OCI-LY1 (cell line): ENCODE data around the gene SLC5A3.
A peak's percentile ranks its signal among the peaks of the same experiment; 100 is the strongest.

Source experiments
- H2AFZ ChIP-seq: fragments of 200-600 bp; sonication (generic), shearing (Covaris generic); 2 replicates; pipeline ENCODE4 v1.6.0; 2014; ENCODE audit warnings: antibody characterized with exemption, mild to moderate bottlenecking, low read length
- H3F3A ChIP-seq: fragments of 200-600 bp; sonication (generic), shearing (Covaris generic); 2 replicates; pipeline ENCODE4 v1.6.0; 2014; ENCODE audit warnings: mild to moderate bottlenecking, antibody characterized with exemption, low read length, moderate library complexity; ENCODE audit not compliant: insufficient read depth
- H3K27ac ChIP-seq: fragments of 200-600 bp; sonication (generic); 2 replicates; pipeline ENCODE4 v1.5.1; 2014; ENCODE audit warnings: low read length, mixed run types, mild to moderate bottlenecking, low read depth; ENCODE audit not compliant: poor library complexity, severe bottlenecking
- H3K27me3 ChIP-seq: fragments of 200-600 bp; sonication (generic); 2 replicates; pipeline ENCODE4 v1.6.0; 2014; ENCODE audit warnings: antibody characterized with exemption, mild to moderate bottlenecking, low read length, moderate library complexity; ENCODE audit not compliant: insufficient read depth
- H3K36me3 ChIP-seq: fragments of 200-600 bp; sonication (generic); 2 replicates; pipeline ENCODE4 v1.6.1; 2014; ENCODE audit warnings: mild to moderate bottlenecking, antibody characterized with exemption, low read length, moderate library complexity, mixed read lengths; ENCODE audit not compliant: insufficient read depth
- H3K4me1 ChIP-seq: fragments of 200-600 bp; sonication (generic); 2 replicates; pipeline ENCODE4 v1.5.1; 2014; ENCODE audit warnings: mild to moderate bottlenecking, low read length, moderate library complexity; ENCODE audit not compliant: insufficient read depth, severe bottlenecking
- H3K4me2 ChIP-seq: fragments of 200-600 bp; sonication (generic), shearing (Covaris generic); 2 replicates; pipeline ENCODE4 v1.6.1; 2014; ENCODE audit warnings: low read length
- H3K4me3 ChIP-seq: fragments of 200-600 bp; sonication (generic); 2 replicates; pipeline ENCODE4 v1.5.1; 2014; ENCODE audit warnings: low read length, low read depth, mild to moderate bottlenecking, mixed read lengths; ENCODE audit not compliant: poor library complexity, severe bottlenecking
- H3K79me2 ChIP-seq: fragments of 200-600 bp; shearing (Covaris generic); 2 replicates; pipeline ENCODE4 v1.6.1; 2016; ENCODE audit warnings: mixed run types, low read length, mixed read lengths; ENCODE audit not compliant: insufficient read depth
- H3K9ac ChIP-seq: fragments of 200-600 bp; sonication (generic), shearing (Covaris generic); 2 replicates; pipeline ENCODE4 v1.6.1; 2014; ENCODE audit warnings: mild to moderate bottlenecking, low read length, mixed read lengths
- H3K9me2 ChIP-seq: fragments of 200-600 bp; sonication (generic), shearing (Covaris generic); 2 replicates; pipeline ENCODE4 v1.6.1; 2014; ENCODE audit warnings: low read depth, mild to moderate bottlenecking, low read length, mixed read lengths
- H3K9me3 ChIP-seq: fragments of 200-600 bp; shearing (Covaris generic); 2 replicates; pipeline ENCODE4 v1.6.1; 2014; ENCODE audit warnings: low read length, mixed read lengths
- H4K20me1 ChIP-seq: fragments of 200-600 bp; sonication (generic), shearing (Covaris generic); 2 replicates; pipeline ENCODE4 v1.6.0; 2016; ENCODE audit warnings: mild to moderate bottlenecking, low read length; ENCODE audit not compliant: insufficient read depth
- EZH2 ChIP-seq: fragments of 200-600 bp; sonication (generic), shearing (Covaris generic); IDR thresholded peaks from 2 replicates; pipeline ENCODE4 v1.8.0; 2017; ENCODE audit warnings: borderline replicate concordance, mixed run types, mild to moderate bottlenecking, antibody characterized with exemption, low read length, moderate library complexity, mixed read lengths
- TF ChIP-seq, protein P1 (sequence below): fragments of 200-600 bp; sonication (generic), shearing (Covaris generic); IDR thresholded peaks from 2 replicates; pipeline ENCODE4 v1.5.1; 2017; ENCODE audit warnings: mild to moderate bottlenecking, antibody characterized with exemption, low read length, moderate library complexity, mixed read lengths

Gene SLC5A3

DNA sequence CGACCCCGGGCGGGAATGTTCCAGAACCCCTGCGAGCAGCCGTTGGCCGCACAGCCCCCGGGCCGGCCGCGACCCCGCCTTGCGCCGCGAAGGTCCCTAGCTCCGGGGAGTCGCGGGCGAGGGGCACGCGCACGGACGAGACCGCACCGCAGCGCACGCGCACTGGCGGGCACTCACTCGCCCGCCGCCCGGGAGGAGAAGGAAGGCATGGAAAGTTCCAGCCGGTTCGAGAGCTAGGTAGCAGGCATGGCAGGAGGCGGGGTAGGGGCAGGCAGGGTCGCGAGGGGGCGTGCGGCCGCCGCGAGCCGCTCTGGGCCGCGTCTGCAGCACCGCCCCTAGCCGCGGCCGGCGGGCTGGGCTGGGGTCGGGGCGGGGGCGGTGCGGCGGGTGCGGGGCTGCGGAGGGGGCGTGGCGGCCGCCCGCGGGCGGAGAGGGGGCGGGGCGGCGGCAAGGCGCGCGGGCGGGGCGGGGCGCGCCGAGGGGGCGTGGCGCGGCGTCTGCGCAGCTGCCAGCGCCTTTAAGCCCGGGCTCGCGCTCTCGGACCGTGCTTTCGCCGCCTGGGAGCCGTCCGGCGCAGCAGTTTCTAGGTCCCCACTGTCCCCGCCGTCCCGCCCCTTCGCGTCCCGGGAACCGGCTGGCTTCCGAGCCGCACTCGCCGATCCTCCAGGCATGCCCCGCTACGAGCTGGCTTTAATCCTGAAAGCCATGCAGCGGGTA lies at the start of gene SLC5A3, which contains the start of gene MRPS6:
Gene SLC5A3, plus strand, starts transcription at position 547 of the 717 bp plus-strand sequence. CDS start 21,621 bp downstream, outside the sequence.
Gene MRPS6, plus strand, starts transcription at position 547 of the 717 bp plus-strand sequence. Its CDS starts 123 bp downstream, at position 670.
- H4K20me1 ChIP-seq = no peaks in the 10 kb centered on the region
- H3K9me3 ChIP-seq = no peaks in the 10 kb centered on the region
- peaks cover 47% of the 10 kb centered on the region for H3K4me1 ChIP-seq
- no peaks in the 10 kb centered on the region for H3F3A ChIP-seq
- H3K36me3 ChIP-seq = peaks cover 36% of the 10 kb centered on the region; the same call in 1 of the 2 replicates
- H3K79me2 ChIP-seq = peaks cover 42% of the 10 kb centered on the region
- peak within 1 kb of the TSS; percentile 87 for H3K4me2 ChIP-seq
- TF ChIP-seq, protein P1, sequence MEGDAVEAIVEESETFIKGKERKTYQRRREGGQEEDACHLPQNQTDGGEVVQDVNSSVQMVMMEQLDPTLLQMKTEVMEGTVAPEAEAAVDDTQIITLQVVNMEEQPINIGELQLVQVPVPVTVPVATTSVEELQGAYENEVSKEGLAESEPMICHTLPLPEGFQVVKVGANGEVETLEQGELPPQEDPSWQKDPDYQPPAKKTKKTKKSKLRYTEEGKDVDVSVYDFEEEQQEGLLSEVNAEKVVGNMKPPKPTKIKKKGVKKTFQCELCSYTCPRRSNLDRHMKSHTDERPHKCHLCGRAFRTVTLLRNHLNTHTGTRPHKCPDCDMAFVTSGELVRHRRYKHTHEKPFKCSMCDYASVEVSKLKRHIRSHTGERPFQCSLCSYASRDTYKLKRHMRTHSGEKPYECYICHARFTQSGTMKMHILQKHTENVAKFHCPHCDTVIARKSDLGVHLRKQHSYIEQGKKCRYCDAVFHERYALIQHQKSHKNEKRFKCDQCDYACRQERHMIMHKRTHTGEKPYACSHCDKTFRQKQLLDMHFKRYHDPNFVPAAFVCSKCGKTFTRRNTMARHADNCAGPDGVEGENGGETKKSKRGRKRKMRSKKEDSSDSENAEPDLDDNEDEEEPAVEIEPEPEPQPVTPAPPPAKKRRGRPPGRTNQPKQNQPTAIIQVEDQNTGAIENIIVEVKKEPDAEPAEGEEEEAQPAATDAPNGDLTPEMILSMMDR = no peak
- TF ChIP-seq EZH2 = no peak
- no peaks in the 10 kb centered on the region for H3K27me3 ChIP-seq
- 0 out of 2 replicates have a peak within 1 kb of the TSS, but pooled peaks have one; percentile 1 for H2AFZ ChIP-seq
- H3K4me3 ChIP-seq = peak within 1 kb of the TSS; percentile 89
- peak within 1 kb of the TSS; percentile 29 for H3K27ac ChIP-seq
- no peaks in the 10 kb centered on the region for H3K9me2 ChIP-seq
- peak within 1 kb of the TSS; percentile 88 for H3K9ac ChIP-seq

DNA sequence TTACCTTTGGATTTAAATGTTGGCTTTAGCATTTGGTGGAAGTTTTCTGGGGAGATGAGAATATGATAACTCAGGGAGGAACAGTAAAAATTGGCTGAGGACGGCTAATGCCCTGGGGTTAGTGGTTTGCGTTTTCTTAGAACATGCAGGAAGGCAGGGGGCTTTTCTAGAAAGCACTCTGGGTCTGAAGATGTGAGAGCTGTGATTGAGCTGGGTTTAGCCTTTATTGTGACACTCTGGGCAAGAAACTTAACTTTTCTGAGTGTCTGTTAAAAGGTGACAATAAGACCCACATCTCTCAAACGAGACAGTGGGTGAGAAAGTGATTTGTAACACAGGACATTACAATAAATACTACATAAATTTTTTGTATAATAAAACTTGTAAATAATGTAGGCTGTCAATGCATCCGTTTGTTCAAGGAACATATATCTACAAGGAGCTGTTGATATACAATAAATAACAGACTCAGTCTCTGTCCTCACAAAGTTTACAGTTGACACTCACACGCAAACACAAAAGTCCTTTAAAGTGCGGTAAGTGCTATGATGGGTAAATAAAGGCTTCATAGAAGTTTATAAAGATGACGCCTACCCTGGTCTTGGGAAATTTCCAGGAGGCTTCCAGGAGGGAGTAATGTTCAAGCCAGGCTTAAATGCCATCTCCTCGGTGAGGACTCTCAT lies 49.5 kb upstream of the SLC5A3 start:
- H3F3A ChIP-seq = no peaks in the 10 kb centered on the region
- no peaks in the 10 kb centered on the region for H3K27me3 ChIP-seq
- peaks cover 49% of the 10 kb centered on the region for H3K4me1 ChIP-seq
- H4K20me1 ChIP-seq = no peaks in the 10 kb centered on the region
- H3K4me2 ChIP-seq = no peak overlapping the region
- TF ChIP-seq, protein P1 = no peak
- TF ChIP-seq EZH2 = no peak
- H3K9me2 ChIP-seq = no peaks in the 10 kb centered on the region
- H3K4me3 ChIP-seq = no peak overlapping the region
- H3K36me3 ChIP-seq = no peaks in the 10 kb centered on the region
- H3K9me3 ChIP-seq = no peaks in the 10 kb centered on the region
- no peak overlapping the region for H2AFZ ChIP-seq
- H3K9ac ChIP-seq = no peak overlapping the region
- H3K79me2 ChIP-seq = no peaks in the 10 kb centered on the region
- H3K27ac ChIP-seq = no peak overlapping the region

DNA sequence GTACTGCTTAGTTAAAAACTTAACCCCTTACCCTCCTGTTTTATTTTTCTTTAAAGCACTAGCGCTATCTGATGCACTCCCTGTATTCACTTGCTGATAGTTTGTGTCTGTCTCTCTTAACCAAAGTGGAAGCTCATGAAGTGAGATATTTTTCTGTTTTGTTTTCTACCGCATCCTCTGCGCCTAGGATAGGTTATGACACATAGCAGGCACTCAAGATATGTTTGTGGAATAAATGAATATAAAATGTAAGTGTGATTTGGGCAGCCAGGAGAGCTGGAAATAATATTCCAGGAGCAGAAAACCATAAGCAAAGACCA lies 49.0 kb upstream of the SLC5A3 start:
- no peak overlapping the region for H3K4me3 ChIP-seq
- no peaks in the 10 kb centered on the region for H3F3A ChIP-seq
- H3K27me3 ChIP-seq = no peaks in the 10 kb centered on the region
- H3K9me2 ChIP-seq = no peaks in the 10 kb centered on the region
- peaks cover 44% of the 10 kb centered on the region for H3K4me1 ChIP-seq
- no peaks in the 10 kb centered on the region for H3K36me3 ChIP-seq
- no peaks in the 10 kb centered on the region for H4K20me1 ChIP-seq
- no peak overlapping the region for H2AFZ ChIP-seq
- no peak overlapping the region for H3K4me2 ChIP-seq
- H3K79me2 ChIP-seq = no peaks in the 10 kb centered on the region
- no peaks in the 10 kb centered on the region for H3K9me3 ChIP-seq
- H3K27ac ChIP-seq = no peak overlapping the region
- TF ChIP-seq, protein P1 = no peak
- TF ChIP-seq EZH2 = no peak
- H3K9ac ChIP-seq = no peak overlapping the region
